Mesodermal cell (in vitro differentiated cells): ENCODE data around the gene TRIO.
A peak's percentile ranks its signal among the peaks of the same experiment; 100 is the strongest.

Experiments
- H3K27ac ChIP-seq: 2 replicates; pipeline ENCODE4 v1.7.0; 2013; ENCODE audit warnings: mild to moderate bottlenecking, low read depth, low read length, moderate library complexity; ENCODE audit not compliant: severe bottlenecking
- H3K36me3 ChIP-seq: 2 replicates; pipeline ENCODE4 v1.7.1; 2013; ENCODE audit warnings: mild to moderate bottlenecking, low read length, moderate library complexity; ENCODE audit not compliant: control insufficient read depth, insufficient read depth
- H3K4me1 ChIP-seq: one replicate; pipeline ENCODE4 v1.7.1; 2013; ENCODE audit warnings: mild to moderate bottlenecking, low read length; ENCODE audit not compliant: insufficient read depth, control insufficient read depth, poor library complexity, severe bottlenecking
- H3K4me3 ChIP-seq: 2 replicates; pipeline ENCODE4 v1.7.0; 2013; ENCODE audit warnings: low read length, control low read depth, mild to moderate bottlenecking; ENCODE audit not compliant: insufficient read depth, poor library complexity, severe bottlenecking; ENCODE audit errors: extremely low read depth
- H3K9me3 ChIP-seq: 2 replicates; pipeline ENCODE4 v1.7.1; 2013; ENCODE audit warnings: mild to moderate bottlenecking, low read length, moderate library complexity; ENCODE audit not compliant: control insufficient read depth
- WGBS, 2 experiments: methylation state at CpG; one replicate each; pipeline ENCODE4 v1.1.5; 2013; ENCODE audit warnings: missing lambda C conversion rate in 2 of 2; ENCODE audit not compliant: insufficient coverage in 2 of 2; 5-methylcytosine and 5-hydroxymethylcytosine counted together

TRIO gene

GRCh38 chr5:14156650-14157492 is 13.7 kb downstream of the TRIO start:
- 55 to 65% methylated on average over 3 to 6 of the region's 8 CpGs for WGBS, 2 experiments
- Histone ChIP-seq H3K9me3 (no peaks in the 10 kb centered on the region), H3K4me3 (peak overlapping the region; percentile 6), H3K27ac (peak overlapping the region; percentile 97), H3K36me3 (peaks cover 13% of the 10 kb centered on the region), H3K4me1 (peaks cover 63% of the 10 kb centered on the region)

DNA sequence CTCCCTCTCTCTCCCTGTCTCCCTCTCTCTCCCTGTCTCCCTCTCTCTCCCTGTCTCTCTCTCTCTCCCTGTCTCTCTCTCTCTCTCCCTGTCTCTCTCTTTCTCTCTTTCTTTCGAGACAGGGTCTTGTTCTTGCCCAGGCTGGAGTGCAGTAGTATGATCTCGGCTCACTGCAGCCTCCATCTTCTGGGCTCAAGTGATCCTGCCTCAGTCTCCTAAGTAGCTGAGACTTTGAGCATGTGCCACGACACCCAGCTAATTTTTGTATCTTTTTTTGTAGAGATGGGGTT is 14.3 kb downstream of the TRIO start:
- Histone ChIP-seq H3K27ac (peak overlapping the region; percentile 97), H3K36me3 (peaks cover 19% of the 10 kb centered on the region), H3K9me3 (no peaks in the 10 kb centered on the region), H3K4me3 (no peak overlapping the region), H3K4me1 (peaks cover 59% of the 10 kb centered on the region)
- 95 to 97% methylated on average over 2 to 3 of the region's 3 CpGs for WGBS, 2 experiments

DNA sequence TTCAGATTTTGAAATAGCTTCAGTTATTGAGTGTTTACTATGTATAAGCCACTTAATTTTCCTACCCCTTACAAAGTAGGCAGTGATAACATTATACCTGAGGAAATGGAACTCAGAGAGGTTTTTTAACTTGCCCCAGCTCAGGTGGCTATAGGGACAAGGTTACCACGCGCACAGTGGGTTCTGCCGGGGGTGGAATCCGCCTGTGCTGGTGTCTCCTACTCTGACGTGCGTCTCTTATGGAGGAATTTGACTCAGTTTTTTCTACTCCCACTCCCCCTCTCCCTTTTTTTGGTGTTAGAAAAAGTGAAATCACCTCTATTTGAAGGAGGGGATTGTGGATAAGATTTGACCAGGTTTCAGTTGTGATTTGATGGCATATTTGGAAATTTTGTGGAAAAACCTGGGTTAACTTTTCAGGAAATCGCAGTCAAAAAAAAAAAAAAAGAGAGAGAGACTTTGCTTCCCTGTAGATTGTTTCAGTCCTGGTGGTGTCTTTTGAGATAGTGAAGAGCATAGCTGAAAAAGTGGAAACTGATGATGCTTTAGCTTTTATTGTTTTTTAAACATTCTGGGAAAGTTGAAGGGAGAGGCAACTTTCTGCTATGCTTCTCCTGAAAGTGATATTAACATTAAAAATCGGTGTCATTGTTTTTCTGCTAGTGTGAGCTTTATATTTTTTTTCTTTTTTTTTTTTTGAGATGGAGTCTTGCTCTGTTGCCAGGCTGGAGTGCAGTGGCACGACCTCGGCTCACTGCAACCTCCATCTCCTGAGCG is 15.9 kb downstream of the TRIO start:
- no peak overlapping the region for H3K27ac ChIP-seq
- WGBS, 2 experiments = 88 to 92% methylated on average over 5 to 8 of the region's 11 CpGs
- H3K4me3 ChIP-seq = no peak overlapping the region
- peaks cover 43% of the 10 kb centered on the region for H3K4me1 ChIP-seq
- H3K9me3 ChIP-seq = peaks cover 11% of the 10 kb centered on the region
- peaks cover 30% of the 10 kb centered on the region for H3K36me3 ChIP-seq

DNA sequence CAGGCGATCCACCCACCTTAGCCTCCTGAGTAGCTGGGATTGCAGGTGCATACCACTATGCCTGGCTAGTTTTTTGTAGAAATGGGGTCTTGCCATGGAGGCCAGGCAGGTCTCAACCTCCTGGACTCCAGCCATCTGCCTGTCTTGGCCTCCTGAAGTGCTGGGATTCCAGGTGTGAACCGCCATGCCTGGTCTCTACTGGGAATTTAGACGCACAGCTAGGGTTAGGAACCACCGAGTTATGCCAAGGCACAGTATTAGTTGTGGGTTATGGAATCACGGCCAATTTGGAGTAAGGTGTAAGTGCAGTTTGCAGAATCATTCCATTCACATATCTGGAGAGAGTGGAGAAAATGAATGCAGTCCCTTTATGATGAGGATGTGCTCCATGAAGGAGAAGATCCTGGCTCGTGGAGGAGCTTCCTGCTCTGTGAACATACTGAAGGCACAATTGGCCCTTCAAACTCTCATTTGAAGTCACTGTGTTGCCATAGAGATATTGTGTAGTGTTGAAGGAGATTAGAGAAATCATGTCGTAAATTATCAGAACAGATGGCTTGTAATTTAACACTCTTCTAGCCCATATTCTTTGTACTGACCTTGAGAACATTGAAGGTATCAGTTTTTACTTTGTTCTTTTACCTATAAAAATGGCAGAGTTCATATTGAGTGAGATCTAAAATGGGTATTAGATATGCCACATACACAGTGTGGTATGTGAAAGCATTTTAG is 18.8 kb downstream of the TRIO start:
- peaks cover 42% of the 10 kb centered on the region for H3K4me1 ChIP-seq
- H3K9me3 ChIP-seq = peaks cover 18% of the 10 kb centered on the region
- H3K36me3 ChIP-seq = peaks cover 37% of the 10 kb centered on the region
- whole genome bisulfite sequencing, 2 experiments = 98 to 100% methylated on average over 4 to 6 of the region's 7 CpGs
- no peak overlapping the region for H3K27ac ChIP-seq
- H3K4me3 ChIP-seq = no peak overlapping the region

DNA sequence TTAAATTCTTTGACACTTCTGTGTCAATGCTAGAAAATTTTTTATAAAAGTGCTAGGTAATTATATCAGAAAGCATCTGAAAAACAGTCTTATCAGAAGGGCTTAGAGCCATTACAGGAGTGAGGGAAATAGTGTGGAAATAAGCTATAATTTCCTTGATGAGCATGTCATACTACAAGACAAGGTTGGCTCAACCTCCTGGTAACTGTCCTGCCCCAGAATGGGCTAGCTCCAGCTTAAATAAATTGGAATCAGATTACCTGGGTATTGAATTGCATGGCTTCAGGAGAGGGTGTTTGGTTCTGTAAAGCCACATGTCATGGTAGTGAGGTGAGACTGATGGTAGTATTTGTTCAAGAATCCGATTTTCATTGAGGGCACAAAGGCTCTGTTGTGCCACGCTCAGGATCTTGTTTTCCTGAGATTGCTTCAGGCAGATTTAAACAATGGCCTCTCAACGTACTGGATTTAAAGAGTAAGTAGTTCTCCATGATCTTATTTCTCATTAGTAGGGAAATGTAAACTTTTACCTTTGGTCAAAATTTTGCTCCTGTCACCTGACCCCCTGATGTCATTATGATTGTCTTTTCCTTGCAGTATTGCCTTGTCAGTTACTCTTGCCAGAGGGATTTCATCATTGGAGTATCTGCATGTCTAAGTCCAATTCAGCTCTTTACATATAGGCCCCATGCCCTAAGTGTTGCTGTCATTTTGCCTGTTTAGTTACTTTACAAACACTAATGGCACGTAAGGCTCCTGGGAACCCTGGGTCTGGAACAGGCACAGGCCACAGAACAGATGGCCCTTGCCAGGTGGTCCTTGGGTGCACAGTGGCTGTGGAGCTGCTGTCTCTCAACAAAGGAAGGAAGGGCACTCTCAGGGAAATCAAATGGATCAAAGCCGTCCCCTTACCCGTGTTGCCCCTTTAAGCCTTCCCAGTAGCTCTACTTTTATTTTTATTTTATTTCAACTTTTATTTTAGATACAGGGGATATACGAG is 21.3 kb downstream of the TRIO start:
- Histone ChIP-seq H3K4me1 (peaks cover 41% of the 10 kb centered on the region), H3K27ac (peak overlapping the region; percentile 85), H3K4me3 (no peak overlapping the region), H3K36me3 (peaks cover 32% of the 10 kb centered on the region), H3K9me3 (peaks cover 18% of the 10 kb centered on the region)
- 83 to 95% methylated on average over 2 to 3 of the region's 7 CpGs for WGBS, 2 experiments

DNA sequence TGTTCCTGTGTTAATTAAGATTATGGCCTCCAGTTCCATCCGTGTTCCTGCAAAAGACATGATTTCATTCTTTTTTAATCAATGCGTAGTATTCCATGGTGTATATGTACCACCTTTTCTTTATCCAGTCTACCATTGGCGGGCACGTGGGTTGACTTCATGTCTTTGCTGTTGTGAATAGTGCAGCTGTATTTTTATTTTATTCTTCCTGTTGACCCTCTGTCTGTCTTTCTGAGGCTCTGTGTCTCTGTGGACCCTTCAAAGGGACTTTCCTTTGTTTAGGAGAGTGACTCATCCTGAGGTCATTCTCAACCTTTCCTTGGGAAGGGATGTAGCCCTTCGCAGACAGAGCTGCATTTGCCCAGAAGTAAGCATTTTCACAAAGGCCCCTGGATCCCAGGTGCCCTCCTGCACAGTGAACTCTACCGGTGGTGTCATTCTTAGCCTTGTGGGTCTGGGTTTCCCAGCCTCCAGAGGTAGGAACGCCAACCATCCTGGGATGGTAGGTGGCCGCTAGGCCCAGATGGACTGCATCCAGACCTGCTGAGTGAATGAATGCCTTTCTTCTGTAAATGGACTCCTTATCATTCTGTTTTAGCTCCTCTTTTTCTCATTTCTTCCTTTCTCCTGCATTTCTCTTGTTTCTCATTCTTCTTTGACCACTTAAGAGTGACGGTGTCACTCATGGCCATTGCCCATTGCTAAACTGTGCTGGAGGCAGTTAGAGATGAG is 22.4 kb downstream of the TRIO start:
- H3K27ac ChIP-seq = peak overlapping the region; percentile 85
- peaks cover 44% of the 10 kb centered on the region for H3K4me1 ChIP-seq
- no peak overlapping the region for H3K4me3 ChIP-seq
- peaks cover 32% of the 10 kb centered on the region for H3K36me3 ChIP-seq
- H3K9me3 ChIP-seq = peaks cover 18% of the 10 kb centered on the region
- 61 to 64% methylated on average over 4 to 7 of the region's 9 CpGs for WGBS, 2 experiments

GRCh38 chr5:14166437-14166836 is 23.3 kb downstream of the TRIO start:
- 93 to 95% methylated on average over 7 of the region's 8 CpGs for WGBS, 2 experiments
- Histone ChIP-seq H3K9me3 (peaks cover 18% of the 10 kb centered on the region), H3K4me1 (peaks cover 49% of the 10 kb centered on the region), H3K27ac (no peak overlapping the region), H3K36me3 (peaks cover 26% of the 10 kb centered on the region), H3K4me3 (no peak overlapping the region)

DNA sequence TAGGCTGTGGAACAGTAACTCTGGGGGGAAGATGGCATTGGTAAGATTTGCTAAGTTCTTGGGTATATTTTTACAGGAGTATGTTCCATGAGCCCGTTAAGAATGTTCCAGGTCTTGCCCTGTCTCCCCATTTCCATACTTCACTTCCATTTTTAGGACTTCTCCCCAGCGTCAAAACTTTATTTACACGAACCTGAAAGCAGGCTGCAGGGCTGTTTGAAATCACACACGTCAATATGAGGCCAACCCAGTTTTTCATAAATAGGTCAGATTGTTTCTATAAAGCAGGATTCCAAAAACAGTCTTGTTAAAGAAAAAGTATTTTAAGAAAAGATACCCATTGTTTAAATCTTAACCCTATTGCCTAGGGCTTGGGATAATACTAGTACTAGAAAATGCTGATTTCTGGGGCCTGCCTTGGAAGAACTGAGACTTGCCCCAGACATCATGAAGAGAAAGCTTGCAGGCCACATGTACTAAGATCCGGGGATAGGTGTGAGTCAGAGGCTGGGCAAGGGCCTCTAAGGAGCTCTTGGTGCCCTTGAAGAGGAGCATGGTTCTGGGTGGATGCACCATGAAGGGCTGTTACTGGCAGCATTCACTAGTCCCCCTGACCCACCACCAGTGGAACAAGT is 24.2 kb downstream of the TRIO start:
- Histone ChIP-seq H3K27ac (no peak overlapping the region), H3K4me3 (no peak overlapping the region), H3K4me1 (peaks cover 57% of the 10 kb centered on the region), H3K9me3 (peaks cover 18% of the 10 kb centered on the region), H3K36me3 (peaks cover 19% of the 10 kb centered on the region)
- WGBS, 2 experiments = 94% methylated on average over 3 of the region's 5 CpGs; no CpG with 5 or more reads in 1 of the 2 experiments

GRCh38 chr5:14168144-14168792 is 25.1 kb downstream of the TRIO start:
- Histone ChIP-seq H3K36me3 (peaks cover 12% of the 10 kb centered on the region), H3K9me3 (peaks cover 15% of the 10 kb centered on the region), H3K4me1 (peaks cover 66% of the 10 kb centered on the region), H3K4me3 (no peak overlapping the region), H3K27ac (no peak overlapping the region)
- WGBS, 2 experiments = 95 to 100% methylated on average over 3 to 4 of the region's 6 CpGs
